ENCODE measurements around the gene MX1. TPM values are rescaled to one million over a fixed set of nuclear protein-coding genes. Genes with fewer than 3 reads are reported as not detected.

Gene MX1
- total RNA-seq, 1 experiment from 2014 or later: 2.0 TPM

DNA sequence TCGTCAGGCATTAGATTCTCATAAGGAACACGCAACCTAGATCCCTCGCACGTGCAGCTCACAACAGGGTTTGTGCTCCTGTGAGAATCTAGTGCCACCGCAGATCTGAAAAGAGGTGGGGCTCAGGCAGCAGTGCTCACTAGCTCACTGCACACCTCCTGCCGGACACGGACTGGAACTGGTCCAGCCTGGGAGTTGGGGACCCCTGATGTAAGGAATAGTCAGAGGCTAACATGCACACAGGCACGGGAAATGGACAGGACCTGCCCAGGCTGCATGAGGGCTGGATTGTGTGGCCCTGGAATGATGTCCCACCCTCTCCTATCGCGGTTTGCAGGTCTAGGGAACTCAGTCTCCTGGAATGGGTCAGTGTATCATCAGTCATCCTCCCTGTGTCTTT, 23.2 kb upstream of the MX1 start:
- no TSS peak for BruUV-seq (replicated peaks)
- intact Hi-C loops (cut with micrococcal nuclease): no loop called here
- H3K4me1 ChIP-seq (ENCODE audit: control insufficient read depth in 1 of 2, insufficient read depth in 2 of 2, low read length in 2 of 2): no peaks in the 10 kb centered on the region
- no peak overlapping the region for H3K4me3 ChIP-seq (replicated peaks in 1 of 2; ENCODE audit: low read depth in 1 of 2, low read length in 2 of 2)
- no peaks in the 10 kb centered on the region for H3K79me2 ChIP-seq (ENCODE audit: insufficient read depth, low read length)
- ChIA-PET POLR2A (no interaction called here), RAD21 (ENCODE audit: low non-redundant PET in 1 of 2, low total read pairs in 2 of 2, uncharacterized antibody in 2 of 2, unreplicated experiment in 2 of 2) (no interaction called here), CTCF (no interaction called here)
- H3K27me3 ChIP-seq (ENCODE audit: insufficient read depth, low read length): peaks cover 42% of the 10 kb centered on the region; the same call in 1 of the 2 replicates
- DNase-seq (ENCODE audit: low read depth, low spot score): no peak
- no peaks in the 10 kb centered on the region for H4K20me1 ChIP-seq (ENCODE audit: insufficient read depth)
- no peak for ATAC-seq
- H2AFZ ChIP-seq (ENCODE audit: low read depth, low read length, poor library complexity, severe bottlenecking): no peak overlapping the region
- H3K9ac ChIP-seq (ENCODE audit: low read length): no peak overlapping the region
- no peak overlapping the region for H3K27ac ChIP-seq (ENCODE audit: low read depth, low read length)
- no peaks in the 10 kb centered on the region for H3K9me3 ChIP-seq (ENCODE audit: control insufficient read depth in 1 of 2, insufficient read depth in 1 of 2, low read depth in 1 of 2, low read length in 2 of 2)
- TF ChIP-seq POLR2A (IDR thresholded peaks at IDR 0.05; ENCODE audit: borderline replicate concordance, extremely low read depth, insufficient read depth, insufficient read length) (no peak), MAX (IDR thresholded peaks at IDR 0.05) (no peak), FOSL1 (IDR thresholded peaks at IDR 0.05; ENCODE audit: low read depth) (no peak), SRF (IDR thresholded peaks at IDR 0.05; ENCODE audit: low read depth) (no peak), ATF3 (IDR thresholded peaks at IDR 0.05) (no peak), YY1 (IDR thresholded peaks at IDR 0.05; ENCODE audit: extremely low read depth, insufficient replicate concordance, low read depth, low read length) (no peak), ZNF274 (IDR thresholded peaks at IDR 0.05; ENCODE audit: low read depth, low read length) (no peak), EZH2 (IDR thresholded peaks at IDR 0.05) (no peak), SIN3A (IDR thresholded peaks at IDR 0.05; ENCODE audit: low read depth) (no peak), ZFX (IDR thresholded peaks at IDR 0.05) (no peak), CBX3 (IDR thresholded peaks at IDR 0.05; ENCODE audit: low read depth) (no peak), EZH2phosphoT487 (IDR thresholded peaks at IDR 0.05; ENCODE audit: borderline replicate concordance) (no peak), POLR2AphosphoS5 (IDR thresholded peaks at IDR 0.05; ENCODE audit: low read depth, low read length) (no peak), CEBPB (IDR thresholded peaks at IDR 0.05; ENCODE audit: low read depth) (no peak), ZBTB33 (IDR thresholded peaks at IDR 0.05; ENCODE audit: extremely low read depth, insufficient replicate concordance, low read length) (no peak), JUND (IDR thresholded peaks at IDR 0.05) (no peak), RAD21 (IDR thresholded peaks at IDR 0.05; ENCODE audit: low read depth) (no peak), SP1 (IDR thresholded peaks at IDR 0.05; ENCODE audit: low read depth) (no peak)
- TF ChIP-seq, protein P1, sequence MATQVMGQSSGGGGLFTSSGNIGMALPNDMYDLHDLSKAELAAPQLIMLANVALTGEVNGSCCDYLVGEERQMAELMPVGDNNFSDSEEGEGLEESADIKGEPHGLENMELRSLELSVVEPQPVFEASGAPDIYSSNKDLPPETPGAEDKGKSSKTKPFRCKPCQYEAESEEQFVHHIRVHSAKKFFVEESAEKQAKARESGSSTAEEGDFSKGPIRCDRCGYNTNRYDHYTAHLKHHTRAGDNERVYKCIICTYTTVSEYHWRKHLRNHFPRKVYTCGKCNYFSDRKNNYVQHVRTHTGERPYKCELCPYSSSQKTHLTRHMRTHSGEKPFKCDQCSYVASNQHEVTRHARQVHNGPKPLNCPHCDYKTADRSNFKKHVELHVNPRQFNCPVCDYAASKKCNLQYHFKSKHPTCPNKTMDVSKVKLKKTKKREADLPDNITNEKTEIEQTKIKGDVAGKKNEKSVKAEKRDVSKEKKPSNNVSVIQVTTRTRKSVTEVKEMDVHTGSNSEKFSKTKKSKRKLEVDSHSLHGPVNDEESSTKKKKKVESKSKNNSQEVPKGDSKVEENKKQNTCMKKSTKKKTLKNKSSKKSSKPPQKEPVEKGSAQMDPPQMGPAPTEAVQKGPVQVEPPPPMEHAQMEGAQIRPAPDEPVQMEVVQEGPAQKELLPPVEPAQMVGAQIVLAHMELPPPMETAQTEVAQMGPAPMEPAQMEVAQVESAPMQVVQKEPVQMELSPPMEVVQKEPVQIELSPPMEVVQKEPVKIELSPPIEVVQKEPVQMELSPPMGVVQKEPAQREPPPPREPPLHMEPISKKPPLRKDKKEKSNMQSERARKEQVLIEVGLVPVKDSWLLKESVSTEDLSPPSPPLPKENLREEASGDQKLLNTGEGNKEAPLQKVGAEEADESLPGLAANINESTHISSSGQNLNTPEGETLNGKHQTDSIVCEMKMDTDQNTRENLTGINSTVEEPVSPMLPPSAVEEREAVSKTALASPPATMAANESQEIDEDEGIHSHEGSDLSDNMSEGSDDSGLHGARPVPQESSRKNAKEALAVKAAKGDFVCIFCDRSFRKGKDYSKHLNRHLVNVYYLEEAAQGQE (IDR thresholded peaks at IDR 0.05; ENCODE audit: low read depth): no peak
- no peak overlapping the region for H3K4me2 ChIP-seq (ENCODE audit: low read length)
- H3K36me3 ChIP-seq (ENCODE audit: control insufficient read depth in 1 of 2, insufficient read depth in 2 of 2, low read length in 2 of 2): no peaks in the 10 kb centered on the region
- H3K9me2 ChIP-seq (ENCODE audit: insufficient read depth): no peaks in the 10 kb centered on the region
